Keratinocyte (primary cell): ENCODE results near the gene PBX4. TPM values are rescaled to one million over a fixed set of nuclear protein-coding genes. Genes with fewer than 3 reads are reported as not detected.

Experiments
- DNase-seq: peaks from one replicate; pipeline ENCODE4 v3.0.0-alpha.2; 2011; ENCODE audit warnings: low read depth, missing footprints, low spot score
- FAIRE-seq: peaks from 2 replicates; lab custom pipeline; 2011; peaks lifted over from hg19 to GRCh38; lab: Jason Lieb, UNC
- H2AFZ ChIP-seq: 2 replicates; pipeline ENCODE4 v1.6.0; 2012; ENCODE audit warnings: low read length, control low read depth, inconsistent platforms; ENCODE audit not compliant: control insufficient read depth
- H3K27ac ChIP-seq: 2 replicates; pipeline ENCODE4 v1.5.1; 2011; ENCODE audit warnings: low read length; ENCODE audit not compliant: control insufficient read depth, insufficient read depth
- H3K27me3 ChIP-seq: 3 replicates; pipeline ENCODE4 v1.6.0; 2011; ENCODE audit warnings: low read length; ENCODE audit not compliant: control insufficient read depth, insufficient read depth; ENCODE audit errors: extremely low read depth
- H3K36me3 ChIP-seq, 2 experiments: 2 replicates in 1 of 2; 3 replicates in 1 of 2; pipeline ENCODE4 v1.5.1; 2011; ENCODE audit warnings: low read length in 2 of 2, mild to moderate bottlenecking in 1 of 2; ENCODE audit not compliant: control insufficient read depth in 2 of 2, insufficient read depth in 2 of 2; ENCODE audit errors: extremely low read depth in 1 of 2
- H3K4me1 ChIP-seq: 3 replicates; pipeline ENCODE4 v1.5.1; 2011; ENCODE audit warnings: low read length; ENCODE audit not compliant: control insufficient read depth, insufficient read depth; ENCODE audit errors: extremely low read depth
- H3K4me2 ChIP-seq: 3 replicates; pipeline ENCODE4 v1.6.0; 2011; ENCODE audit warnings: low read depth, low read length; ENCODE audit not compliant: control insufficient read depth, insufficient read depth; ENCODE audit errors: extremely low read depth
- H3K4me3 ChIP-seq, 3 experiments: fragments of 200-600 bp in 1 of 3; sonication (generic) in 1 of 3; 2 replicates in 2 of 3; 3 replicates in 1 of 3; pipeline ENCODE4 v1.5.1; 2011 to 2016; ENCODE audit warnings: low read length in 3 of 3, mild to moderate bottlenecking in 3 of 3, control low read depth in 2 of 3, inconsistent platforms in 1 of 3, low read depth in 1 of 3, mixed read lengths in 1 of 3, mixed run types in 1 of 3, moderate library complexity in 1 of 3; ENCODE audit not compliant: control insufficient read depth in 2 of 3, insufficient read depth in 2 of 3; ENCODE audit errors: extremely low read depth in 1 of 3
- H3K79me2 ChIP-seq: 2 replicates; pipeline ENCODE4 v1.6.0; 2012; ENCODE audit warnings: low read length; ENCODE audit not compliant: control insufficient read depth, insufficient read depth
- H3K9ac ChIP-seq: 3 replicates; pipeline ENCODE4 v1.6.0; 2011; ENCODE audit warnings: low read length; ENCODE audit not compliant: control insufficient read depth, insufficient read depth; ENCODE audit errors: extremely low read depth
- H3K9me1 ChIP-seq: 3 replicates; pipeline ENCODE4 v1.6.0; 2011; ENCODE audit warnings: low read length; ENCODE audit not compliant: control insufficient read depth, insufficient read depth; ENCODE audit errors: extremely low read depth
- H3K9me3 ChIP-seq: 2 replicates; pipeline ENCODE4 v1.5.1; 2012; ENCODE audit warnings: low read depth, low read length; ENCODE audit not compliant: control insufficient read depth
- H4K20me1 ChIP-seq: 3 replicates; pipeline ENCODE4 v1.6.0; 2011; ENCODE audit warnings: low read length; ENCODE audit not compliant: control insufficient read depth, insufficient read depth; ENCODE audit errors: extremely low read depth
- CTCF ChIP-seq, 3 experiments: IDR thresholded peaks in 1 of 3; conservative IDR thresholded peaks in 1 of 3; optimal IDR thresholded peaks in 1 of 3; 2 replicates in 2 of 3; 3 replicates in 1 of 3; pipeline versions ENCODE3 to v1.5.1; 2011; ENCODE audit warnings: low read length in 3 of 3, mild to moderate bottlenecking in 3 of 3, moderate library complexity in 2 of 3, control low read depth in 1 of 3, inconsistent platforms in 1 of 3; ENCODE audit not compliant: insufficient read depth in 2 of 3; ENCODE audit errors: extremely low read depth in 1 of 3
- EZH2 ChIP-seq: IDR thresholded peaks from one replicate; pipeline ENCODE4 v1.6.1; 2012; ENCODE audit warnings: inconsistent platforms, mild to moderate bottlenecking, low read length, moderate library complexity
- dilution Hi-C: fragments of 300-500 bp; cut with MboI; formaldehyde crosslinking; loops from one replicate; pipeline ENCODE4 v1.7.0; 2020; ENCODE audit warnings: low sequenced_read_pairs; ENCODE audit not compliant: extremely low pct_ligation_motif_present
- polyA plus RNA-seq, 5 experiments: library from polyadenylated mRNA; depleted of rRNA in 3 of 5; stranded (reverse) in 3 of 5; stranded (forward) in 1 of 5; unstranded in 1 of 5; fragments of >200 nt; gene quantifications; 1 replicate in 1 of 5; 2 replicates in 3 of 5; 3 replicates in 1 of 5; pipeline versions ENCODE4 v1.2.1 to v1.2.3, GENCODE V29; 2011 to 2012; ENCODE audit warnings: missing spikeins in 2 of 5, low read depth in 1 of 5, low replicate concordance in 1 of 5

The PBX4 gene
- polyA plus RNA-seq, 1 donor (not counting 4 experiments of a cell fraction or from before 2014, with no cell fraction given) = 1.7 TPM

- FAIRE-seq (peak; percentile 80), DNase-seq (peak; percentile 95)
- H3K4me2 ChIP-seq = peak overlapping the region; percentile 74
- H3K36me3 ChIP-seq = no peaks in the 10 kb centered on the region
- TF ChIP-seq EZH2 (no peak), CTCF (optimal IDR thresholded peaks at IDR 0.05 in 1 of 3, IDR thresholded peaks at IDR 0.05 in 1 of 3, conservative IDR thresholded peaks at IDR 0.05 in 1 of 3; ENCODE audit: extremely low read depth in 1 of 3, insufficient read depth in 2 of 3, low read length in 3 of 3) (no peak)
- no peaks in the 10 kb centered on the region for H3K79me2 ChIP-seq
- H3K9ac ChIP-seq = peak overlapping the region; percentile 74
- H3K4me3 ChIP-seq = peak overlapping the region in 1 of 3 experiments; percentile 40
- peak overlapping the region; percentile 76 for H2AFZ ChIP-seq
- H3K9me3 ChIP-seq = no peaks in the 10 kb centered on the region
- H3K27ac ChIP-seq = peak overlapping the region; percentile 90
- peaks cover 23% of the 10 kb centered on the region for H3K4me1 ChIP-seq
- no peaks in the 10 kb centered on the region for H3K9me1 ChIP-seq
- no peaks in the 10 kb centered on the region for H3K27me3 ChIP-seq
- no peaks in the 10 kb centered on the region for H4K20me1 ChIP-seq
- dilution Hi-C loops = no loop called here
Observed at GRCh38 chr19:19591133-19591825, 27.2 kb downstream of the PBX4 start.

GRCh38 chr19:19588546-19588945 lies 29.9 kb downstream of the PBX4 start:
- Histone ChIP-seq H3K9me1 (no peaks in the 10 kb centered on the region), H2AFZ (no peak overlapping the region), H3K36me3 (no peaks in the 10 kb centered on the region), H3K27ac (no peak overlapping the region), H3K4me3 (no peak overlapping the region), H3K27me3 (no peaks in the 10 kb centered on the region), H3K9me3 (no peaks in the 10 kb centered on the region), H3K9ac (no peak overlapping the region), H3K4me1 (peaks cover 15% of the 10 kb centered on the region), H3K79me2 (no peaks in the 10 kb centered on the region), H4K20me1 (no peaks in the 10 kb centered on the region), H3K4me2 (no peak overlapping the region)
- DNase-seq (no peak), FAIRE-seq (no peak)
- dilution Hi-C loops = no loop called here
- TF ChIP-seq CTCF (optimal IDR thresholded peaks at IDR 0.05 in 1 of 3, IDR thresholded peaks at IDR 0.05 in 1 of 3, conservative IDR thresholded peaks at IDR 0.05 in 1 of 3; ENCODE audit: extremely low read depth in 1 of 3, insufficient read depth in 2 of 3, low read length in 3 of 3) (no peak), EZH2 (no peak)
